Osteoblast (primary cell): ENCODE measurements around the gene PTPN14. TPM values are rescaled to one million over a fixed set of nuclear protein-coding genes. Genes with fewer than 3 reads are reported as not detected.
A peak's percentile ranks its signal among the peaks of the same experiment; 100 is the strongest.

Source experiments
- DNase-seq: peaks from one replicate; pipeline ENCODE4 v3.0.0; 2011; ENCODE audit warnings: low spot score, mixed read lengths; ENCODE audit not compliant: insufficient read length; ENCODE audit errors: missing footprints
- H2AFZ ChIP-seq: 2 replicates; pipeline ENCODE4 v1.6.0; 2011; ENCODE audit warnings: mild to moderate bottlenecking, low read length
- H3K27ac ChIP-seq: 2 replicates; pipeline ENCODE4 v1.5.1; 2011; ENCODE audit warnings: mild to moderate bottlenecking, low read depth, low read length, moderate library complexity
- H3K27me3 ChIP-seq: 2 replicates; pipeline ENCODE4 v1.6.0; 2012; ENCODE audit warnings: mild to moderate bottlenecking, control low read depth, inconsistent platforms, low read length, moderate library complexity; ENCODE audit not compliant: insufficient read depth
- H3K36me3 ChIP-seq: 2 replicates; pipeline ENCODE4 v1.5.1; 2011; ENCODE audit warnings: mild to moderate bottlenecking, low read length, control low read depth, moderate library complexity; ENCODE audit not compliant: insufficient read depth
- H3K4me1 ChIP-seq: 2 replicates; pipeline ENCODE4 v1.5.1; 2011; ENCODE audit warnings: mild to moderate bottlenecking, low read length, control low read depth, moderate library complexity; ENCODE audit not compliant: insufficient read depth
- H3K4me2 ChIP-seq: 2 replicates; pipeline ENCODE4 v1.6.0; 2011; ENCODE audit warnings: mild to moderate bottlenecking, low read length; ENCODE audit not compliant: insufficient read depth
- H3K4me3 ChIP-seq: fragments of 200-600 bp; sonication (generic); 3 replicates; pipeline ENCODE4 v1.5.1; 2012; ENCODE audit warnings: mild to moderate bottlenecking, low read length, inconsistent platforms; ENCODE audit not compliant: insufficient read depth
- H3K79me2 ChIP-seq: 2 replicates; pipeline ENCODE4 v1.6.0; 2012; ENCODE audit warnings: mild to moderate bottlenecking, low read length, control low read depth, inconsistent platforms; ENCODE audit not compliant: insufficient read depth
- H3K9me3 ChIP-seq: 2 replicates; pipeline ENCODE4 v1.5.1; 2011; ENCODE audit warnings: low read depth, low read length, control low read depth
- H4K20me1 ChIP-seq: 2 replicates; pipeline ENCODE4 v1.6.0; 2012; ENCODE audit warnings: mild to moderate bottlenecking, low read length, control low read depth; ENCODE audit not compliant: insufficient read depth
- CTCF ChIP-seq: IDR thresholded peaks from 2 replicates; pipeline ENCODE4 v1.5.1; 2011; ENCODE audit warnings: mild to moderate bottlenecking, low read depth, low read length, moderate library complexity; ENCODE audit errors: extremely low read depth
- total RNA-seq: library from RNA; depleted of rRNA; stranded (reverse); fragments of >200 nt; gene quantifications from 2 replicates; pipeline ENCODE4 v1.2.3, GENCODE V29; 2012

PTPN14 gene
- total RNA-seq, 1 donor = 131 TPM

- H3K79me2 ChIP-seq = peaks cover 44% of the 10 kb centered on the region
- H3K27ac ChIP-seq = peak overlapping the region; percentile 34
- peaks cover 31% of the 10 kb centered on the region for H3K4me1 ChIP-seq
- H3K4me2 ChIP-seq = no peak overlapping the region
- H3K9me3 ChIP-seq = no peaks in the 10 kb centered on the region
- H3K36me3 ChIP-seq = peaks cover 79% of the 10 kb centered on the region
- no peak for TF ChIP-seq CTCF
- no peak for DNase-seq
- peaks cover 11% of the 10 kb centered on the region for H4K20me1 ChIP-seq
- H2AFZ ChIP-seq = no peak overlapping the region
- H3K4me3 ChIP-seq = no peak overlapping the region
- H3K27me3 ChIP-seq = no peaks in the 10 kb centered on the region
Measured at GRCh38 chr1:214363386-214363785, 188.0 kb downstream of the PTPN14 start.

DNA sequence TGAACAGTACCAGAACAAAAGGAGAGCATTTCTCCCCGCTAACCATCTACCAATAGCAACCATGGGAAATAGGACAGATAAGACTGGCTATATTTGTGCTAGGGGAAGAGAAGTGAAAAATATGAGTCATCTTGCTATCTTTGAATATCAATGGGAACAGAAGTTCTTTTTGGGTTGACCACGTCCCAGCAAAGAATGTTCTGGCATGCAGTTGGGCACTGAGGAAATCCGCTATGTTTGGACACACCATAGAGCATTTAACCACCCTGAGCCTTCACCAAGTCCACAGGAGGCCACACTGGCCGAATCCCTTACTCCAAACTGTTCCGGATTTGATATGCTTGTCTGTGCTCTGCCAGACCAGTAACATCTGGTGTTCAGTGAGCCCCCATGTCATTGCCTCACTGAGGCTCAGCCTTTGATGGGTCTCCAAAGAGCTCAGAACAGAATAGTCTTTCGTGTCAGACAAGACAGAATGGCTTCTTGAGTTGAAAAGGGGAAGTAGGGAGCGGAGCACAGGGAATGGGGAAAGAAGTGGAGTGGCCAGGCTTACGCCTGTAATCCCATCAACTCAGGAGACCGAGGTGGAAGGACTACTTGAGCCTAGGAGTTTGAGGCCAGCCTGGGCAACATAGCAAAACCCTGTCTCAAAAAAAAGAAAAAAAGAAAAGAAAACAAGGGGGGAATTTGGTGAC, 189.1 kb downstream of the PTPN14 start:
- H3K27me3 ChIP-seq = no peaks in the 10 kb centered on the region
- no peak overlapping the region for H3K4me3 ChIP-seq
- H3K36me3 ChIP-seq = peaks cover 81% of the 10 kb centered on the region
- peaks cover 9% of the 10 kb centered on the region for H4K20me1 ChIP-seq
- peaks cover 39% of the 10 kb centered on the region for H3K79me2 ChIP-seq
- H3K4me1 ChIP-seq = peaks cover 31% of the 10 kb centered on the region
- DNase-seq = no peak
- H2AFZ ChIP-seq = no peak overlapping the region
- H3K4me2 ChIP-seq = no peak overlapping the region
- TF ChIP-seq CTCF = no peak
- H3K27ac ChIP-seq = peak overlapping the region; percentile 75
- no peaks in the 10 kb centered on the region for H3K9me3 ChIP-seq

DNA sequence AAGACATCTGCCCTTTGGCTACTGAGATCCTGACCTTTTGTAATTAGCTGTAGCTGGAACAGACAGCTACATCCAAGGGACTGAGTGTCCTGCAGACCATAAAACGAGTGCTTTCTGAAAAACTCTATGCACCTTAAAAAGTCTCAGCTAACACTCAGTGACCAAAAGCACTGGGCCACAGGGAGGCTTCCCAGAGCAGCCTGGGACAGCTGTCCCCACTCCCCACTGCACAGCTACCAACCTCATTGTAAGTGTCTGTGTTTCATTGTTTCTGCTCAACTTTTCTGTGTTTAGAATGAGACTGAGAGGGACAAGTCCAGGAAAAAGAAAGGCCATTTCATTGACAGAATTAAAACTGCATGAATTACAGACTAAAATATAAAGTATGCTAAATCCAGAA, 189.8 kb downstream of the PTPN14 start:
- no peak for TF ChIP-seq CTCF
- peaks cover 82% of the 10 kb centered on the region for H3K36me3 ChIP-seq
- no peaks in the 10 kb centered on the region for H3K27me3 ChIP-seq
- H3K9me3 ChIP-seq = no peaks in the 10 kb centered on the region
- no peak overlapping the region for H3K4me3 ChIP-seq
- H3K4me1 ChIP-seq = peaks cover 31% of the 10 kb centered on the region
- H4K20me1 ChIP-seq = peaks cover 9% of the 10 kb centered on the region
- H2AFZ ChIP-seq = no peak overlapping the region
- no peak overlapping the region for H3K4me2 ChIP-seq
- peaks cover 37% of the 10 kb centered on the region for H3K79me2 ChIP-seq
- H3K27ac ChIP-seq = peak overlapping the region; percentile 75
- no peak for DNase-seq

GRCh38 chr1:214360525-214361164, 190.8 kb downstream of the PTPN14 start:
- Histone ChIP-seq H3K27me3 (no peaks in the 10 kb centered on the region), H3K36me3 (peaks cover 85% of the 10 kb centered on the region), H3K4me1 (peaks cover 31% of the 10 kb centered on the region), H3K9me3 (no peaks in the 10 kb centered on the region), H2AFZ (no peak overlapping the region), H3K79me2 (peaks cover 37% of the 10 kb centered on the region), H3K4me2 (no peak overlapping the region), H4K20me1 (peaks cover 9% of the 10 kb centered on the region), H3K27ac (no peak overlapping the region), H3K4me3 (no peak overlapping the region)
- DNase-seq = no peak
- TF ChIP-seq CTCF = no peak
